ENCODE data around the gene METTL16.
"Not testable (repeated sequence)": the region's sequence is repeated elsewhere in the genome, so short reads cannot be mapped to it uniquely, and the experiment has no call there.

METTL16 gene

GRCh38 chr17:2500446-2500845 lies 11.2 kb downstream of the METTL16 start:
- no peak for DNase-seq

GRCh38 chr17:2489286-2489685 lies 22.4 kb downstream of the METTL16 start:
- not testable (repeated sequence) for DNase-seq

- DNase-seq, result no peak
Measured at GRCh38 chr17:2487306-2487705, 24.4 kb downstream of the METTL16 start.

GRCh38 chr17:2486709-2487108 lies 25.0 kb downstream of the METTL16 start:
- not testable (repeated sequence) for DNase-seq

GRCh38 chr17:2485970-2486369 lies 25.7 kb downstream of the METTL16 start:
- DNase-seq, result no peak

GRCh38 chr17:2485543-2485942 lies 26.1 kb downstream of the METTL16 start:
- DNase-seq, result no peak

GRCh38 chr17:2484876-2485275 lies 26.8 kb downstream of the METTL16 start:
- DNase-seq, result no peak

- DNase-seq, result no peak
Measured at GRCh38 chr17:2483084-2483483, 28.6 kb downstream of the METTL16 start.

- DNase-seq, result no peak
Measured at GRCh38 chr17:2482218-2482617, 29.5 kb downstream of the METTL16 start.

- no peak for DNase-seq
Measured at GRCh38 chr17:2481760-2482159, 29.9 kb downstream of the METTL16 start.

GRCh38 chr17:2478458-2478857 lies 33.2 kb downstream of the METTL16 start:
- no peak for DNase-seq

GRCh38 chr17:2475056-2475455 lies 36.6 kb downstream of the METTL16 start:
- no peak for DNase-seq

GRCh38 chr17:2474371-2474770 lies 37.3 kb downstream of the METTL16 start:
- DNase-seq, result no peak

- no peak for DNase-seq
Measured at GRCh38 chr17:2468270-2468669, 43.4 kb downstream of the METTL16 start.

- no peak for DNase-seq
Measured at GRCh38 chr17:2466931-2467330, 44.8 kb downstream of the METTL16 start.

GRCh38 chr17:2462481-2462880 lies 49.2 kb downstream of the METTL16 start:
- no peak for DNase-seq

GRCh38 chr17:2459917-2460271 lies 51.8 kb downstream of the METTL16 start:
- no peak for DNase-seq

- no peak for DNase-seq
Measured at GRCh38 chr17:2457913-2458312, 53.8 kb downstream of the METTL16 start.

- no peak for DNase-seq
Measured at GRCh38 chr17:2456475-2456874, 55.2 kb downstream of the METTL16 start.

GRCh38 chr17:2455956-2456355 lies 55.7 kb downstream of the METTL16 start:
- no peak for DNase-seq

GRCh38 chr17:2453866-2454265 lies 57.8 kb downstream of the METTL16 start:
- no peak for DNase-seq

GRCh38 chr17:2453325-2453724 lies 58.4 kb downstream of the METTL16 start:
- DNase-seq, result no peak

- DNase-seq, result no peak
Measured at GRCh38 chr17:2452216-2452750, 59.4 kb downstream of the METTL16 start.

- no peak for DNase-seq
Measured at GRCh38 chr17:2450016-2450650, 61.6 kb downstream of the METTL16 start.

- no peak for DNase-seq
Measured at GRCh38 chr17:2449486-2449885, 62.2 kb downstream of the METTL16 start.
